ENCODE measurements around the gene ZNF37A. TPM values are rescaled to one million over a fixed set of nuclear protein-coding genes. Genes with fewer than 3 reads are reported as not detected.
A peak's percentile ranks its signal among the peaks of the same experiment; 100 is the strongest.
"Not testable (repeated sequence)": the region's sequence is repeated elsewhere in the genome, so short reads cannot be mapped to it uniquely, and the experiment has no call there.

Gene ZNF37A
- total RNA-seq, result 7.5 and 12.9 TPM in 2 replicates

DNA sequence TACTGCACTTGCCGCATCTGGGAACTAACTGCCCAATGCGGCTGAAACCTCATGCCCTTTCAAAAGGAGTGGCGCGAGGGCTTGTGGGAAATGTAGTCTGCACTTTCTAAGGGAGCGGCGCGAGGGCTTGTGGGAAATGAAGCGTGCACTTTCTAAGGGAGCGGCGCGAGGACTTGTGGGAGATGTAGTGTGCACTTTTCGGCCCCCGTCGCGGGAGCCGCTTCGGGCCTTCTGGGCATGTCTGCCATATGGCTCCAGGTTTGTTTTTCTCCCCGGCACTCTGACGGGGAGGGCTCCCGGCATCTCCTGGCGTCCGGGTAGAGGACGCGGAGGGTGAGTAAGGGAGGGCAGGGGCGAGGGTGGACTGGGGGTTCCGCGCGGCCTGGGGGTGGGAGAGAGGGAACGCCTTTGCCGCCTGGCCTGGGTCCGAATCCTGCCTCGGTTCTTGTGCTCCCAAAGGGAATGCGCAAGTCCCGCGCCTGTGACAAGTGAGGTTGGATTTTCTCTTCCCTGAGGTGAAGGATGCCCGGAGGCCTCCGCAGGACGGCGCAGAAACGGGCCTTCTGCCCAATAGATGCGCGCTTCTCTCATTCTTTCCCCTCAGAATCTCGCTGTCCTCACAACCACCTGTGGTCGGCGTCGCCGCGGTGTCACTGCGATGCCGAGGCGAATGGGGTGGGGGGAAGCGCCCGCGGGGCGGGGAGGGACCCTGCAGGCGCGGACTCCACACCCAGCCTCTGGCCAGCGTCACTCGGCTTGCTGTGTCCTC, at the start of gene ZNF37A:
TSS of gene ZNF37A (plus strand) at position 180 of the 769 bp plus-strand sequence. CDS start 2,281 bp downstream, outside the sequence.
- DNase-seq (ENCODE audit: low read depth, low spot score), result peak; percentile 91

DNA sequence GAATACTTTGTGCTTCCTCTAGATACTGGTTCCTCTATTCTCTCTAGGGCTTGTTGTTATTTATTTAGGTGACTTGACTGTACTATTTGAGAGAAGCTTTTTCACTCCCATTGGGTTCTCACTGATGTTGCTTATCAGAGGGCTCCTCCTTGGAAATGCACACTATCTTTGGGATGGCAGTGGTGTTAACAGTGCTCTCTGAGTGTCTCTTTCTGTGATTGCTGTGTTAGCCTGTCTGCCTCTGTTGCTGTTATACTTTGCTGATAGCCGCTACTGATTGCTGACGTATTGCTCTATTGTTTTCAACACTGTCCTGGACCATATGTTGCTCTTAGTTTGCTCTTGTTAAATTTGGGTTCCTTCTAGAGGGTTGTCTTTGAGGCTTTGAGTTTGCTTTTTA, 49.0 kb upstream of the ZNF37A start:
- DNase-seq (ENCODE audit: low read depth, low spot score), result no peak

DNA sequence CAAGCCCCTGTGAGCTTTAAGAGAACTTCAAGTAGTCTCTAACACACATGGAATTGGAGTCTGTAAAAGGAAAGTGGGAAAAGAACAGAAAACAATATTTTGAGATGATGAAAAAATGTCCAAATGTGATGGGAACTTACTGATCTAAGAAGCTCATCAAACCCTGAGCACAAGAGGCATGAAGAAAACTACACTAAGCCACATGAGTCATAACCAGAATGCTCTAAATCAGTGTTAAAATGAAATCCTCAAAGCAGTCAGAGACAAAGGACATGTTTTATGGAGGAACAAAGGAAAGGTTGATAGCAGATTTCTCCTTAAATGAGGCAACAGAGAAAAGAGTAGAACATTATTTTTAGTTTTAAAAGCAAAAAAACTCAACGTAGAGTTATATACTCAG, 46.5 kb upstream of the ZNF37A start:
- no peak for DNase-seq (ENCODE audit: low read depth, low spot score)

DNA sequence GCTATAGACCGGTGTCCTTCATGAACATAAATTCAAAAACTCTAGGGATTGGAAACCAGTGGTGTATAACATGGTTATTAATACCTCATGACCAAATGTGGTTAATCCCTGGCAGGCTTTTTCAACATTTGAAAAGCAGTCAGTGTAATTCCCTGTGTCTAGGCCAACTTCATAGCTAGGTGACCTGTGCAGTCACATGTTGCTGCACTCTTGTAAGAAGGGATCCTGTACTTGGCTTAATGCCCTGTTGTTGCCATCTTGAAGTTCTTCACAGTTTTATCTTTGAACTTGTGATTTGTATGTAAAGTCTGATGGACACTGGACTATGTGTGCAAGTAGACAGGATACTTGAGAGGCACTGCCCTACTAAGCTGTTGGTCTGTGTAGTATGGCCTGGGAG, 43.9 kb upstream of the ZNF37A start:
- no peak for DNase-seq (ENCODE audit: low read depth, low spot score)

DNA sequence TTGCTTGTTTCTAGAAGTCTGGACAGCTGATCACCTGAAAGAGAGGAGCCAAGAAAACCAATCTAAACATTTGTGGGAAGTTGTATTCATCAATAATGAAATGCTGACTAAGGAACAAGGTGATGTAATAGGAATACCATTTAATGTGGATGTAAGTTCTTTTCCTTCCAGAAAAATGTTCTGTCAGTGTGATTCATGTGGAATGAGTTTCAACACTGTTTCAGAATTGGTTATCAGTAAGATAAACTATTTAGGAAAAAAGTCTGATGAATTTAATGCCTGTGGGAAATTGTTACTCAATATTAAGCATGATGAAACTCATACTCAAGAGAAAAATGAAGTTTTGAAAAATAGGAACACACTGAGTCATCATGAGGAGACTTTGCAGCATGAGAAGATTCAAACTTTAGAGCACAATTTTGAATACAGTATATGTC, 39.8 kb upstream of the ZNF37A start:
- no peak for DNase-seq (ENCODE audit: low read depth, low spot score)

DNA sequence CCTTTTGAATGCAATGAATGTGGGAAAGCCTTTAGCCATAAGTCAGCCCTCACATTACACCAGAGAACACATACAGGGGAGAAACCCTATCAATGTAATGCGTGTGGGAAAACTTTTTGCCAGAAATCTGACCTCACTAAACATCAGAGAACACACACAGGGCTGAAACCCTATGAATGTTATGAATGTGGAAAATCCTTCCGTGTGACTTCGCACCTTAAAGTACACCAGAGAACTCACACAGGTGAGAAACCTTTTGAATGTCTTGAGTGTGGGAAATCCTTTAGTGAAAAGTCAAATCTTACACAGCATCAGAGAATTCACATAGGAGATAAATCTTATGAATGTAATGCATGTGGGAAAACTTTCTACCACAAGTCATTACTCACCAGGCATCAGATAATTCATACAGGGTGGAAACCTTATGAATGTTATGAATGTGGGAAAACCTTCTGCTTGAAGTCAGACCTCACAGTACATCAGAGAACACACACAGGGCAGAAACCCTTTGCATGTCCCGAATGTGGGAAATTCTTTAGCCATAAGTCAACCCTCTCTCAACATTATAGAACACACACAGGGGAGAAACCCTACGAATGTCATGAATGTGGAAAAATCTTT, 38.8 kb upstream of the ZNF37A start:
- not testable (repeated sequence) for DNase-seq (ENCODE audit: low read depth, low spot score)

DNA sequence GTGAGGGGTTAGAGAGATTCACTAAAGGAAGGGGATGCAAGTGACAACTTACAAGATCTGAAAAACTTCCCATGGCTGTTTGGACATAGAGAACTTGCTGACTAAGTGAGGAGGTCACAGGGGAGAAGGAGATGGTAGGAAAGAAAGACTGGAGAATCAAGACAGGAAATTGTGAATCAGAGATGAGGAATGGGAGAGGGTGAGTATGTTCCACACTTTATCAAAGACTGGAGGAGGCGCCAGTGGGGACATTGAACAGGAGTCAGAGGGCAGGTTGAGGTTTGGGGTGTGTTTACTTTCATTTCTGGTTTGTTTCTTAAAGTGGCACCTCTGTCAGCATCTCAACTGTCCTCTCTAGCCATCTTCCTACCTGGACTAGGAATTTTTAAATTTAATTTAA, 24.5 kb upstream of the ZNF37A start:
- not testable (repeated sequence) for DNase-seq (ENCODE audit: low read depth, low spot score)

DNA sequence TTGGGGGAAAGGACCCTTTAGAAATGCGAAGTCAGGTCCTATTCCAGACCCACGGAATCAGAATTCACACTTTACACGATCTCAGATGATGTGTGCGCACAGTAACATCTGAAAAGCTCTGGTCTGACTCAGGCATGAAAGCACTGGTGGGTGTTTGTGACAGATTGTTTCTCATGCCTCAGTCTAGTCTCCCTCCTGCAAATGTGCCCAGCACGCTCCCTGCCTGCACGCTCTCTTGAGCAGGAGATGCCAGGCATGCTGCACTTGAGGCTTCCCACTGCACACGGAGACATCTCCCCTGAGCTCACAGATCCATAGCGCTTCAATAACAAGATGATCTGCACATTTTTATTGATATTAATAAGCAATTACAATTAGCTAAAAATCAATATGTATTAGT, 23.6 kb upstream of the ZNF37A start:
- DNase-seq (ENCODE audit: low read depth, low spot score), result no peak

DNA sequence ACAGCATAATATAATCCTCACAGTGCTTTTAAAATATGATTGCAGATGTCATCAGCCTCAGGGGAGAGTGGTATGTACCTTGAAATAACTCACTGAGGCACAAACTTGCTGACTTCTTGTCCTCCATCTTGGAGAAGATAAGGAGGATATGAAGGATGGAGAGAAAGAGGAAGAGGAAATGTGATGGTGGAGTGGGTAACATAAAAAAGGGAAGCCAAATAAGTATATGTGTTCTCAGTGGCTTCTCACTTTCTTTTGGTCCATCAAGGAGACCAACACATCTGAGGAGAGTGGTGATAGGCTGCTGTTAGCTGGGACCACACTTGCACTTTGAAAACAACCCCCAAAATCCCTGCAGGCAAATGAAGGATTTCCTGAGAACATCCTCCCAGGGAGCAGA, 21.6 kb upstream of the ZNF37A start:
- no peak for DNase-seq (ENCODE audit: low read depth, low spot score)

DNA sequence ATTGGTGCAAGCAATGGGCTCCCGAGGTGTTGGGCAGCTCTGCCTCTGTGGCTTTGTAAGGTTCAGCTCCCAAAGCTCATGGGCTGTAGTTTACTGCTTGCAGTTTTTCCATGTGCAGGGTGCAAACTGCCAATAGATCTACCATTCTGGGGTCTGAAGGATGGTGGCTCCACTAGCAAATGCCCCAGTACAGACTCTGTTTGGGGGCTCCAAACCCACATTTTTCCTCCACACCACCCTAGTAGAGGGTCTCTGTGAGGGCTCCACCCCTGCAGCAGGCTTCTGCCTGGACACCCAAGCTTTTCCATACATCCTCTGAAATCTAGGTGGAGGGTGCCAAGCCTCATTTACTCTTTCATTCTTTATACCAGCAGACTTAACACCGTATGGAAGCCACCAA, 17.4 kb upstream of the ZNF37A start:
- no peak for DNase-seq (ENCODE audit: low read depth, low spot score)

DNA sequence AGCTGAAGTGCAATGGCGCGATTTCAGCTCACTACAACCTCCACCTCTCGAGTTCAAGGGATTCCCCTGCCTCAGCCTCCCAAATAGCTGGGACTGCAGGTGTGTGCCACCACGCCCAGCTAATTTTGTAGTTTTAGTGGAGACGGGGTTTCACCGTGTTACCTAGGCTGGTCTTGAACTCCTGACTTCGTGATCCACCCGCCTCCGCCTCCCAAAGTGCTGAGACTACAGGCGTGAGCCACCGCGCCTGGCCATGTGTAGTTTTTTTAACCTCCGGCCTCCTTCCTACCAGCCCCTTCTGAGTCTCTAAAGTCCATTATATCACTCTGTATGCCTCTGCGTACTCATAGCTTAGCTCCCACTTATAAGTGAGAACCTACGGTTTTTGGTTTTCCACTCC, 819 bp upstream of the ZNF37A start:
- DNase-seq (ENCODE audit: low read depth, low spot score), result not testable (repeated sequence)

DNA sequence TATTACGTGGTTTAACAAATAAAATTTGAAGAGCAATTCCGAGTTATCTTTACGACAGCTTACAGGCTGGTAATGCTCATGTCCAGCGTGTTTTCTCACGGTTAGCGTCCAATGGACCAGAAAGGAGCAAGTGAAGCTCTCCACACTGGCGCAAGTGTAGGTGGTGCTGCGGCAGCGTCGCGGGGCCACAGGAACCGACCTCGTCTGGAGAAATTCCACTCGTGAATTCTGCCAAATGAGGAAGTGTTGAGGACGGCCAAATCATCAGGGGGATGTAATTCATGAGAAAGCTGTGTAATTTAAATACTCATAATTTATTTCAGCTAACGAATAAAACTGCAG, 350 bp upstream of the ZNF37A start:
- DNase-seq (ENCODE audit: low read depth, low spot score), result no peak

DNA sequence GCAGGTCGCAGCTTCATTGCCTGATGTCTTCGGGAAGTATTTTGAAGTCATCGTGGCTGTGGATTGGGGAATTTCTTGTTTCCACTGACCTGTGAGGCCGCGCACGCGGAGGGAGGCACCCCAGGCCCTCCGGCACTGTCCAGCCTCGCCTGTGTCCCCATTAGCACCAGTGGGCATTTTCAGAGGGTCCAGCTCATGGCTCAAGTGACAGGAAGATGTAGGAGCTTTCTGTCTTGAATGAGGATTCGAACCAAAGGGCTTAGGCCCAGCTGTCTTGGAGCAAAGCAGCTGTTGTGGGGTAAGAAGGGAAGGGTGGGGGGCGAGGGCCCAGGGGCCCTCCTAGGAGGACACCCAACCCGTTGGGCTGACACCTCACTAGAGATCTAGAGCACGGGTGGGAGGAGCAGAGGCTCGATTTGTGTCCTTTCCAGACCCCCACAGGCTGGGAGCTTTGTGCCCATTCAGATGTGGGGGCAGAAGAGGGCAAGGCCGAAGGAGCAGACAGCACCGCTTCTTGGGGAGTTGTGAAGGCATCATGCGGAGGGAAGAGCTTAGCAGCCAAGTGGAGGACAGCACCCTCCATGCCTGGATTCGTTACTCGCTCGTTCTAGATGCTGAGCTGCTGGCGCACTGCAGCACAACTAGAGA, 914 bp downstream of the ZNF37A start:
- no peak for DNase-seq (ENCODE audit: low read depth, low spot score)

DNA sequence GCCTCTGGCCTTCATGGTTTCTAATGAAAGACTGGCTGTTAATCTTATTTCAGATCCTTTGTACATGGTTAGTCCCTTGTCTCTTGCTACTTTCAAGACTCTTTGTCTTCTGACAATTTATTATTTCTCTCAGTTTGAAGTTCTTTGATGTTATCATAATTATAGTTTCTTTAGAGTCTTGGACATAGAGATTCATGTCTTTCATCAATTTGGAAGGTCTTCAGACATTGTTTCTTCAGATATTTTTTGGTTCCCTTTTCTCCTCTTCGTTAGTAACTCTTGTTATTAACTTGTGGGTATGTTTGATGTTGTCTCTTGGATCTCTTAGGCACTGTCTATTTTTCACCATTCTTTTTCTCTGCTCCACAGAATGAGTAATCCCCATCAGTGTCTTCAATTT, 8.7 kb downstream of the ZNF37A start:
- no peak for DNase-seq (ENCODE audit: low read depth, low spot score)

DNA sequence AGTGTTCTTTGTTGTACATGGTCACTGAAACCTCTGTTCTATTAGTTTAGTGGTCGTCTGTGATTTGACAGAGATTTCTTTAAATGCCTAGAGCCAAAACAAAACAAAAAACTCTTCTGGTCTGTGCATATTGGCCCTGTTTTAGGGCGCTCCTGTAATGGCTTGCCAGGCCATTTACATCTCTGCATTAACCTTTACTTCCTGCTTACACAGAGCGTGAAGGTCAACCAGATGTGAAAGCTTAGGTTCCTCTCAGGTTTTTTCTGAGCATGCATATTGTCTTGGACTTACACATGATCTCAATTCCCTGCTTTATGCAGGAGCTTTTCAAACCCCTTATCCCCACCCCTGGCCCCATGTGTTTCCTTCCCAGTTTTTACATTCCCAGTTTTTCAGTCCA, 9.6 kb downstream of the ZNF37A start:
- DNase-seq (ENCODE audit: low read depth, low spot score), result no peak

DNA sequence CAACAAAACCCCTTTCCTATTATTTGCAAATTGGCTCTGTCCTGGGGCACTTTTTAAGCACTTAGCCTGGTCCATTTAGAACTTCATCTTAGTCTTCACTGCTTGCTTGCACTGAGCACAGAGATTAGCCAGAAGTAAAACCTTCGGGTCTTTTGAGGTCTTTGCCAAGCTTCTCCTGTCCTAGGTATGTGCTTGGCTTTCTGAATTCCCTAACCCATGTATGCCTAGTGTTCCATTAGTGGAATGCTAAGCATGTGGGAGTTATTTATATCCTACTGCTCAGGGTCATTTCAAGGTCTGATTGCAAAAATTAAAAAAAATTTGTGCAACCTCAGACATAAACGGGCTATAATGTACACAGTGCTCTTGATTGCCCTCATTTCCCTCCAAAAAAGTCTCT, 18.0 kb downstream of the ZNF37A start:
- no peak for DNase-seq (ENCODE audit: low read depth, low spot score)

DNA sequence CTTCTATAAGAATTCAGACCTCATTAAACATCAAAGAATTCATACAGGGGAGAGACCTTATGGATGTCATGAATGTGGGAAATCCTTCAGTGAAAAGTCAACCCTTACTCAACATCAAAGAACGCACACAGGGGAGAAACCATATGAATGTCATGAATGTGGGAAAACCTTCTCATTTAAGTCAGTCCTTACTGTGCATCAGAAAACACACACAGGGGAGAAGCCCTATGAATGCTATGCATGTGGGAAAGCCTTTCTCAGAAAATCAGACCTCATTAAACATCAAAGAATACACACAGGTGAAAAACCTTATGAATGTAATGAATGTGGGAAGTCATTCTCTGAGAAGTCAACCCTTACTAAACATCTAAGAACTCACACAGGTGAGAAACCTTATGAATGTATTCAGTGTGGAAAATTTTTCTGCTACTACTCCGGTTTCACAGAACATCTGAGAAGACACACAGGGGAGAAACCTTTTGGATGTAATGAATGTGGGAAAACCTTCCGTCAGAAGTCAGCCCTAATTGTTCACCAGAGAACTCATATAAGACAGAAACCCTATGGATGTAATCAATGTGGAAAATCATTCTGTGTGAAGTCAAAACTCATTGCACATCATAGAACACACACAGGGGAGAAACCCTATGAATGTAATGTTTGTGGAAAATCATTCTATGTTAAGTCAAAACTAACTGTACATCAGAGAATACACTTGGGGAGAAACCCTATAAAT, 24.1 kb downstream of the ZNF37A start:
- DNase-seq (ENCODE audit: low read depth, low spot score), result no peak

DNA sequence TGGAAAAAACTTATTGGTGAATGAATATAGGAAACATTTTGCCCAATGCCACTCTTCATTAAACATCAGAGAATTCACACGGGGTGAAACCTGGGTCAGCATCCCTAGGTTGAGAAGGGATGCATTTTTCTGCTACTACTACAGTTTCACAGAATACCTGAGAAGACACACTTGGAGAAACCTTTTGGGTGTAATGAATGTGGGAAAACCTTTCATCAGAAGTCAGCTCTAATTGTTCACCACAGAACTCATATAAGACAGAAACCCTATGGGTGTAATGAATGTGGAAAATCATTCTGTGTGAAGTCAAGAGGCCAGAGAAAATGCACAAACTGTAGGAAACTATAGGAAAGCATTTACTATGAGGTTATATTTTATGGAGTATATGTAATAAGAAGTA, 24.9 kb downstream of the ZNF37A start:
- no peak for DNase-seq (ENCODE audit: low read depth, low spot score)

DNA sequence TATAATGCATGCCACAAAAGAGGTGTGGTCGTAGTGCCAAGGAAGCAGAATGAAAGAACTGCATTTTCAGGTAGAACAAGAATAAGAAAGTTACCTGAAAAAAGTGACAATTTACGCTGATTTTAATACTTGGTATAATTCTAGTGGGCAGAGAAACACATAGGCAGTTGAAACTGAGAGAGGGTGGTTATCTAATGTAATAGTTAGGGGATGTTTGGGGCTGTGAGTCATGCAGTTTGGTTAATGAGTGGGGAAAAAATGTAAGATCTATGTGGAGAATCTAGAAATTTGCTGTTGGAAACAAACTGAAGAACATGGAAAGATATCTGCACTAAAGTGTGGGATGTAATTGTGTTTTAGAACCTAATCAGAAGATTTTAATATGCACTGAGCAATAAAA, 33.7 kb downstream of the ZNF37A start:
- DNase-seq (ENCODE audit: low read depth, low spot score), result no peak

DNA sequence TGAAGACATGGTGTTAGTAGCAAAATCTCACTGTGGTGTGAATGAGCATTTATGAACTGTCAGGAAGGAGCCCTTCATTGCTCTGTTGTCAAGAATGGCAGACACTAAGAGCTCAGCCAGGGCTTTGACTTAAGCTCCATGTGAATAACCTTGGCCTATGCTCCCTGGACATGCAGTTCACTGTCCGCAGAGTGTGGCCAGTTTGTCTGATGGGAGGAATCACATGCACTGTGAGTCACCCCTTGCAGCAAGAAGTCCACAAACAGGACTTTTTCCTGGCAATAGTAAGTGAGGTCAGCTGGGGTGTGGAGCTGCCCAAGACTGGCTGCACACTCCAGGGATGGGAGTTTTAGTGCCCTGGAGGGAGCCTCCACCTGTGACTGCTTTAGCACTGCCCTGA, 49.5 kb downstream of the ZNF37A start:
- DNase-seq (ENCODE audit: low read depth, low spot score), result no peak

DNA sequence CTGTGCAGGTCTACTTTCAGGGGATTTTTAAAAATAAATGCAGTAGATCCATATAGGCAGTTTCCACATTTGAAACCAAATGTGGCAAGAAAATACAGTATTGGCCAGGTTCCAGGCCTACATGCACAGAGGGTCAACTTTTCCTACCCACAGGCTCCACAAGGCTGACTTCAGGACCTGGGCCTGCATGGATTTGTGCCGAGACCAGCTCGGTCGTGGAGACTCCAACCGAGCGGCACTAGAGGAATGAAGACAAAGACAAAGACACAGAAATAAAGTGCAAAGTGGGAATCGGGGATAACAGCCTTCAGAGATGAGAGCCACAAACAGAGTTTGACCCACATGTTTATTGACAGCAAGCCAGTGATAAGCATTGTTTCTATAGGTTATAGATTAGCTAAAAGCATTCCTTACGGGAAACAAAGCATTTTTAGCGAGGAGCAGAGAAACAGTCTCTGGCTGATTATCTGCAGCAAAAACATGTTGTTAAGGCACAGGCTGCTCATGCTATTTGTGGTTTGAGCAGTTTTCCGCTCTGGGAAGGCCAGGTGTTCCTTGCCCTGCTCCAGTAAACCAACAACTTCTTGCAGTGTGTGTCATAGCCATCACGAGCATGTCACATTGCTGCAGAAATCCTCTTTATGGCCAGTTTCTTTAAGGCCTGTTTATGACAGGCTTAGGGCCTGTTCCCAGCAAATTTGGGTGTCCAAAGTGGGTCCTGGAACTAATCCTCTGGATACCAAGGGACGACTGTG, 52.6 kb downstream of the ZNF37A start:
- DNase-seq (ENCODE audit: low read depth, low spot score), result no peak
